A549 treated with Mapracorat at 1 μM for 4 hours (cell line): ENCODE results near the gene ERCC6L2. TPM values are rescaled to one million over a fixed set of nuclear protein-coding genes. Genes with fewer than 3 reads are reported as not detected.

Experiments
- total RNA-seq: library from RNA; stranded (reverse); fragments of 200-300 nt; extraction: Qiagen RNA extraction; gene quantifications from 5 replicates; pipeline ENCODE4 v1.2.3, GENCODE V29; 2022

Gene ERCC6L2
- 8.9 to 10.6 TPM (median 10.5 TPM) in 5 replicates for total RNA-seq

GRCh38 chr9:95875305-95876137, at the start of gene ERCC6L2:
TSS of gene ERCC6L2 (plus strand) at chr9:95875691. CDS start at chr9:95876039, 348 bp downstream.

